ENCODE data around the gene SPCS3.

SPCS3 gene

GRCh38 chr4:176306837-176307665 lies 12.7 kb upstream of the SPCS3 start:
- H3K36me3 ChIP-seq (ENCODE audit: control insufficient read depth, insufficient read depth, low read length), result no peaks in the 10 kb centered on the region
- no peaks in the 10 kb centered on the region for H3K4me1 ChIP-seq (ENCODE audit: control insufficient read depth, insufficient read depth, low read length)
- H3K9ac ChIP-seq (ENCODE audit: low read depth, low read length), result no peak overlapping the region
- no peaks in the 10 kb centered on the region for H3K9me3 ChIP-seq (ENCODE audit: control insufficient read depth, insufficient read depth, low read length)
- no peak overlapping the region for H3K4me3 ChIP-seq (ENCODE audit: low read depth, low read length)
- peaks cover 16% of the 10 kb centered on the region for H3K27me3 ChIP-seq (ENCODE audit: control insufficient read depth, insufficient read depth, low read length)

- Histone ChIP-seq H3K9ac (ENCODE audit: low read depth, low read length) (no peak overlapping the region), H3K4me1 (ENCODE audit: control insufficient read depth, insufficient read depth, low read length) (no peaks in the 10 kb centered on the region), H3K27me3 (ENCODE audit: control insufficient read depth, insufficient read depth, low read length) (peaks cover 13% of the 10 kb centered on the region), H3K4me3 (ENCODE audit: low read depth, low read length) (no peak overlapping the region), H3K9me3 (ENCODE audit: control insufficient read depth, insufficient read depth, low read length) (no peaks in the 10 kb centered on the region), H3K36me3 (ENCODE audit: control insufficient read depth, insufficient read depth, low read length) (no peaks in the 10 kb centered on the region)
Measured at GRCh38 chr4:176307666-176307930, 12.2 kb upstream of the SPCS3 start.

GRCh38 chr4:176308441-176308840 lies 11.3 kb upstream of the SPCS3 start:
- no peaks in the 10 kb centered on the region for H3K4me1 ChIP-seq (ENCODE audit: control insufficient read depth, insufficient read depth, low read length)
- H3K9ac ChIP-seq (ENCODE audit: low read depth, low read length), result no peak overlapping the region
- H3K9me3 ChIP-seq (ENCODE audit: control insufficient read depth, insufficient read depth, low read length), result no peaks in the 10 kb centered on the region
- no peak overlapping the region for H3K4me3 ChIP-seq (ENCODE audit: low read depth, low read length)
- peaks cover 13% of the 10 kb centered on the region for H3K27me3 ChIP-seq (ENCODE audit: control insufficient read depth, insufficient read depth, low read length)
- no peaks in the 10 kb centered on the region for H3K36me3 ChIP-seq (ENCODE audit: control insufficient read depth, insufficient read depth, low read length)

- H3K9ac ChIP-seq (ENCODE audit: low read depth, low read length), result no peak overlapping the region
- peaks cover 13% of the 10 kb centered on the region for H3K27me3 ChIP-seq (ENCODE audit: control insufficient read depth, insufficient read depth, low read length)
- H3K9me3 ChIP-seq (ENCODE audit: control insufficient read depth, insufficient read depth, low read length), result no peaks in the 10 kb centered on the region
- no peaks in the 10 kb centered on the region for H3K36me3 ChIP-seq (ENCODE audit: control insufficient read depth, insufficient read depth, low read length)
- no peak overlapping the region for H3K4me3 ChIP-seq (ENCODE audit: low read depth, low read length)
- no peaks in the 10 kb centered on the region for H3K4me1 ChIP-seq (ENCODE audit: control insufficient read depth, insufficient read depth, low read length)
Measured at GRCh38 chr4:176309046-176309445, 10.7 kb upstream of the SPCS3 start.

- Histone ChIP-seq H3K27me3 (ENCODE audit: control insufficient read depth, insufficient read depth, low read length) (peaks cover 10% of the 10 kb centered on the region), H3K36me3 (ENCODE audit: control insufficient read depth, insufficient read depth, low read length) (no peaks in the 10 kb centered on the region), H3K9me3 (ENCODE audit: control insufficient read depth, insufficient read depth, low read length) (no peaks in the 10 kb centered on the region), H3K9ac (ENCODE audit: low read depth, low read length) (no peak overlapping the region), H3K4me3 (ENCODE audit: low read depth, low read length) (no peak overlapping the region), H3K4me1 (ENCODE audit: control insufficient read depth, insufficient read depth, low read length) (no peaks in the 10 kb centered on the region)
Measured at GRCh38 chr4:176309772-176310171, 10.0 kb upstream of the SPCS3 start.

GRCh38 chr4:176313596-176314336 lies 6.0 kb upstream of the SPCS3 start:
- no peaks in the 10 kb centered on the region for H3K4me1 ChIP-seq (ENCODE audit: control insufficient read depth, insufficient read depth, low read length)
- no peak overlapping the region for H3K4me3 ChIP-seq (ENCODE audit: low read depth, low read length)
- H3K27me3 ChIP-seq (ENCODE audit: control insufficient read depth, insufficient read depth, low read length), result no peaks in the 10 kb centered on the region
- no peak overlapping the region for H3K9ac ChIP-seq (ENCODE audit: low read depth, low read length)
- H3K9me3 ChIP-seq (ENCODE audit: control insufficient read depth, insufficient read depth, low read length), result no peaks in the 10 kb centered on the region
- H3K36me3 ChIP-seq (ENCODE audit: control insufficient read depth, insufficient read depth, low read length), result no peaks in the 10 kb centered on the region

GRCh38 chr4:176319151-176319703 lies 539 bp upstream of the SPCS3 start:
- Histone ChIP-seq H3K36me3 (ENCODE audit: control insufficient read depth, insufficient read depth, low read length) (no peaks in the 10 kb centered on the region), H3K9ac (ENCODE audit: low read depth, low read length) (peak overlapping the region; percentile 71), H3K4me1 (ENCODE audit: control insufficient read depth, insufficient read depth, low read length) (no peaks in the 10 kb centered on the region), H3K27me3 (ENCODE audit: control insufficient read depth, insufficient read depth, low read length) (no peaks in the 10 kb centered on the region), H3K9me3 (ENCODE audit: control insufficient read depth, insufficient read depth, low read length) (no peaks in the 10 kb centered on the region), H3K4me3 (ENCODE audit: low read depth, low read length) (peak overlapping the region; percentile 60)

GRCh38 chr4:176320340-176320975 lies 692 bp downstream of the SPCS3 start:
- Histone ChIP-seq H3K36me3 (ENCODE audit: control insufficient read depth, insufficient read depth, low read length) (no peaks in the 10 kb centered on the region), H3K4me1 (ENCODE audit: control insufficient read depth, insufficient read depth, low read length) (no peaks in the 10 kb centered on the region), H3K4me3 (ENCODE audit: low read depth, low read length) (peak overlapping the region; percentile 92), H3K9me3 (ENCODE audit: control insufficient read depth, insufficient read depth, low read length) (no peaks in the 10 kb centered on the region), H3K9ac (ENCODE audit: low read depth, low read length) (peak overlapping the region; percentile 82), H3K27me3 (ENCODE audit: control insufficient read depth, insufficient read depth, low read length) (no peaks in the 10 kb centered on the region)

GRCh38 chr4:176320976-176321361 lies 1.2 kb downstream of the SPCS3 start:
- no peaks in the 10 kb centered on the region for H3K9me3 ChIP-seq (ENCODE audit: control insufficient read depth, insufficient read depth, low read length)
- no peaks in the 10 kb centered on the region for H3K27me3 ChIP-seq (ENCODE audit: control insufficient read depth, insufficient read depth, low read length)
- no peaks in the 10 kb centered on the region for H3K4me1 ChIP-seq (ENCODE audit: control insufficient read depth, insufficient read depth, low read length)
- H3K4me3 ChIP-seq (ENCODE audit: low read depth, low read length), result peak overlapping the region; percentile 92
- no peak overlapping the region for H3K9ac ChIP-seq (ENCODE audit: low read depth, low read length)
- no peaks in the 10 kb centered on the region for H3K36me3 ChIP-seq (ENCODE audit: control insufficient read depth, insufficient read depth, low read length)

GRCh38 chr4:176321589-176321988 lies 1.8 kb downstream of the SPCS3 start:
- peak overlapping the region; percentile 92 for H3K4me3 ChIP-seq (ENCODE audit: low read depth, low read length)
- H3K9me3 ChIP-seq (ENCODE audit: control insufficient read depth, insufficient read depth, low read length), result no peaks in the 10 kb centered on the region
- H3K27me3 ChIP-seq (ENCODE audit: control insufficient read depth, insufficient read depth, low read length), result no peaks in the 10 kb centered on the region
- no peaks in the 10 kb centered on the region for H3K4me1 ChIP-seq (ENCODE audit: control insufficient read depth, insufficient read depth, low read length)
- H3K36me3 ChIP-seq (ENCODE audit: control insufficient read depth, insufficient read depth, low read length), result no peaks in the 10 kb centered on the region
- H3K9ac ChIP-seq (ENCODE audit: low read depth, low read length), result no peak overlapping the region

- Histone ChIP-seq H3K27me3 (ENCODE audit: control insufficient read depth, insufficient read depth, low read length) (no peaks in the 10 kb centered on the region), H3K4me1 (ENCODE audit: control insufficient read depth, insufficient read depth, low read length) (no peaks in the 10 kb centered on the region), H3K9me3 (ENCODE audit: control insufficient read depth, insufficient read depth, low read length) (no peaks in the 10 kb centered on the region), H3K4me3 (ENCODE audit: low read depth, low read length) (no peak overlapping the region), H3K36me3 (ENCODE audit: control insufficient read depth, insufficient read depth, low read length) (no peaks in the 10 kb centered on the region), H3K9ac (ENCODE audit: low read depth, low read length) (no peak overlapping the region)
Measured at GRCh38 chr4:176323511-176324160, 3.9 kb downstream of the SPCS3 start.

Measured in iPS-15b (cell line).